Activated B cell treated with CpG ODN at 0.5 μM for 24 hours (primary cell): ENCODE results near the gene PPP2R2B. TPM values are rescaled to one million over a fixed set of nuclear protein-coding genes. Genes with fewer than 3 reads are reported as not detected.

Experiments used
- ATAC-seq: fragments of 200-7000 bp; cut with Tn5 transposase; one replicate; pipeline ENCODE4 v1.10.0; 2021; ENCODE audit warnings: low read depth, mild to moderate bottlenecking, moderate library complexity
- CTCF ChIA-PET: fragments of 350-600 bp; sonication (Branson Sonifier 250); formaldehyde crosslinking; loops from one replicate; lab custom pipeline; 2021; ENCODE audit warnings: antibody characterized with exemption; lab: Charles Lee
- POLR2A ChIA-PET: fragments of 350-600 bp; sonication (Branson Sonifier 250); formaldehyde crosslinking; loops from one replicate; lab custom pipeline; 2021; ENCODE audit warnings: antibody characterized with exemption; lab: Charles Lee
- DNase-seq: peaks from one replicate; pipeline ENCODE4 v3.0.0; 2022
- H3K27ac Mint-ChIP-seq: one replicate; pipeline ENCODE4 v1.8.0; 2020; ENCODE audit warnings: mixed read lengths
- H3K27me3 Mint-ChIP-seq: one replicate; pipeline ENCODE4 v1.8.0; 2021; ENCODE audit warnings: mixed read lengths
- H3K36me3 Mint-ChIP-seq: one replicate; pipeline ENCODE4 v1.8.0; 2021; ENCODE audit warnings: low read depth, mixed read lengths
- H3K4me1 Mint-ChIP-seq: one replicate; pipeline ENCODE4 v1.8.0; 2021; ENCODE audit warnings: mixed read lengths
- H3K4me3 Mint-ChIP-seq: one replicate; pipeline ENCODE4 v1.8.0; 2020; ENCODE audit warnings: mild to moderate bottlenecking, mixed read lengths
- H3K9me3 Mint-ChIP-seq: one replicate; pipeline ENCODE4 v1.8.0; 2020; ENCODE audit warnings: mixed read lengths
- CTCF ChIP-seq: fragments of 200-600 bp; IDR thresholded peaks from one replicate; pipeline ENCODE4 v1.8.0; 2022; ENCODE audit warnings: antibody characterized with exemption, mild to moderate bottlenecking
- intact Hi-C: fragments of 100-400 bp; cut with micrococcal nuclease; formaldehyde crosslinking; loops from one replicate; pipeline ENCODE4 v1.15.1; 2024
- total RNA-seq: library from RNA; stranded (reverse); gene quantifications from 2 replicates; pipeline ENCODE4 v1.2.3, GENCODE V29; 2022

Gene PPP2R2B
- total RNA-seq, 1 donor from 2014 or later, result not detected

GRCh38 chr5:146866263-146866662, 12.3 kb downstream of the PPP2R2B start:
- H3K27me3 Mint-ChIP-seq, result no peaks in the 10 kb centered on the region
- ChIA-PET CTCF (no interaction called here), POLR2A (no interaction called here)
- H3K4me3 Mint-ChIP-seq, result no peak overlapping the region
- no peaks in the 10 kb centered on the region for H3K4me1 Mint-ChIP-seq
- DNase-seq (no peak), ATAC-seq (no peak)
- no peaks in the 10 kb centered on the region for H3K9me3 Mint-ChIP-seq
- no peaks in the 10 kb centered on the region for H3K36me3 Mint-ChIP-seq
- no peak for TF ChIP-seq CTCF
- intact Hi-C loops, result no loop called here
- H3K27ac Mint-ChIP-seq, result no peak overlapping the region

GRCh38 chr5:146862641-146863040, 15.9 kb downstream of the PPP2R2B start:
- Mint-ChIP-seq H3K36me3 (no peaks in the 10 kb centered on the region), H3K9me3 (no peaks in the 10 kb centered on the region), H3K4me1 (no peaks in the 10 kb centered on the region), H3K27ac (no peak overlapping the region), H3K4me3 (no peak overlapping the region), H3K27me3 (no peaks in the 10 kb centered on the region)
- CTCF ChIA-PET, result no interaction called here
- intact Hi-C loops, result no loop called here
- DNase-seq (no peak), ATAC-seq (no peak)
- POLR2A ChIA-PET, result no interaction called here
- TF ChIP-seq CTCF, result no peak

- Mint-ChIP-seq H3K27ac (no peak overlapping the region), H3K9me3 (no peaks in the 10 kb centered on the region), H3K36me3 (no peaks in the 10 kb centered on the region), H3K4me1 (no peaks in the 10 kb centered on the region), H3K4me3 (no peak overlapping the region), H3K27me3 (no peaks in the 10 kb centered on the region)
- intact Hi-C loops, result no loop called here
- ChIA-PET POLR2A (no interaction called here), CTCF (no interaction called here)
- ATAC-seq (no peak), DNase-seq (no peak)
- TF ChIP-seq CTCF, result no peak
Measured at GRCh38 chr5:146860213-146860893, 18.2 kb downstream of the PPP2R2B start.

GRCh38 chr5:146852089-146852488, 26.5 kb downstream of the PPP2R2B start:
- Mint-ChIP-seq H3K27ac (no peak overlapping the region), H3K9me3 (no peaks in the 10 kb centered on the region), H3K4me1 (no peaks in the 10 kb centered on the region), H3K27me3 (no peaks in the 10 kb centered on the region), H3K36me3 (no peaks in the 10 kb centered on the region), H3K4me3 (no peak overlapping the region)
- DNase-seq, result no peak
- no peak for TF ChIP-seq CTCF
- CTCF ChIA-PET, result no interaction called here
- POLR2A ChIA-PET, result no interaction called here
- ATAC-seq, result no peak
- intact Hi-C loops, result no loop called here

- ChIA-PET POLR2A (no interaction called here), CTCF (no interaction called here)
- intact Hi-C loops, result no loop called here
Measured at GRCh38 chr5:146851133-146851532, 27.4 kb downstream of the PPP2R2B start.

More at GRCh38 chr5:146851133-146851532, 27.4 kb downstream of the PPP2R2B start:
- H3K4me3 Mint-ChIP-seq, result no peak overlapping the region
- DNase-seq (no peak), ATAC-seq (no peak)
- no peaks in the 10 kb centered on the region for H3K4me1 Mint-ChIP-seq
- H3K36me3 Mint-ChIP-seq, result no peaks in the 10 kb centered on the region
- H3K27ac Mint-ChIP-seq, result no peak overlapping the region
- no peaks in the 10 kb centered on the region for H3K9me3 Mint-ChIP-seq
- no peak for TF ChIP-seq CTCF
- no peaks in the 10 kb centered on the region for H3K27me3 Mint-ChIP-seq
